Calu3 (cell line): ENCODE measurements around the gene NKTR. TPM values are rescaled to one million over a fixed set of nuclear protein-coding genes. Genes with fewer than 3 reads are reported as not detected.

Source experiments
- BruUV-seq: library from RNA; stranded (reverse); fragments of 400-500 nt; replicated peaks from 2 replicates; lab custom pipeline; 2021; lab: Mats Ljungman, UMichigan
- CTCF ChIA-PET: fragments of 300-600 bp; sonication (Branson Sonifier 250); formaldehyde crosslinking; loops from one replicate; lab custom pipeline; 2022; ENCODE audit warnings: antibody characterized with exemption; lab: Charles Lee
- DNase-seq: peaks from one replicate; pipeline ENCODE4 v3.0.0; 2022
- H3K27ac Mint-ChIP-seq: one replicate; pipeline ENCODE4 v1.8.0; 2022; ENCODE audit warnings: mixed read lengths; ENCODE audit not compliant: unreplicated experiment
- H3K27me3 Mint-ChIP-seq: one replicate; pipeline ENCODE4 v1.8.0; 2022; ENCODE audit warnings: mixed read lengths; ENCODE audit not compliant: unreplicated experiment
- H3K36me3 Mint-ChIP-seq: one replicate; pipeline ENCODE4 v1.8.0; 2022; ENCODE audit warnings: mild to moderate bottlenecking, moderate library complexity, mixed read lengths; ENCODE audit not compliant: insufficient read depth, unreplicated experiment
- H3K4me1 Mint-ChIP-seq: one replicate; pipeline ENCODE4 v1.8.0; 2022; ENCODE audit warnings: mild to moderate bottlenecking, low read depth, mixed read lengths; ENCODE audit not compliant: unreplicated experiment
- H3K4me3 Mint-ChIP-seq: one replicate; pipeline ENCODE4 v1.8.0; 2022; ENCODE audit warnings: mild to moderate bottlenecking, low read depth, moderate library complexity, mixed read lengths; ENCODE audit not compliant: unreplicated experiment
- H3K9me3 Mint-ChIP-seq: one replicate; pipeline ENCODE4 v1.8.0; 2022; ENCODE audit warnings: low read depth, mixed read lengths; ENCODE audit not compliant: unreplicated experiment
- CTCF ChIP-seq: fragments of 200-600 bp; IDR thresholded peaks from one replicate; pipeline ENCODE4 v1.8.0; 2022; ENCODE audit warnings: antibody characterized with exemption; ENCODE audit not compliant: unreplicated experiment
- intact Hi-C: fragments of 100-400 bp; cut with micrococcal nuclease; formaldehyde crosslinking; loops from one replicate; pipeline ENCODE4 v1.10.0; 2022; ENCODE audit not compliant: unreplicated experiment
- total RNA-seq: library from RNA; stranded (reverse); gene quantifications from 2 replicates; pipeline ENCODE4 v1.2.3, GENCODE V29; 2022

The NKTR gene
- total RNA-seq, 1 experiment from 2014 or later = 70.0 TPM

GRCh38 chr3:42690191-42690590, 89.7 kb downstream of the NKTR start:
- CTCF ChIA-PET = no interaction called here
- Mint-ChIP-seq H3K9me3 (no peaks in the 10 kb centered on the region), H3K27ac (no peak overlapping the region), H3K4me3 (no peak overlapping the region), H3K36me3 (no peaks in the 10 kb centered on the region), H3K27me3 (peaks cover 25% of the 10 kb centered on the region), H3K4me1 (no peaks in the 10 kb centered on the region)
- TF ChIP-seq CTCF = no peak
- BruUV-seq = no TSS peak
- intact Hi-C loops = no loop called here
- DNase-seq = no peak

GRCh38 chr3:42690766-42691680, 90.5 kb downstream of the NKTR start:
- no peak for DNase-seq
- no TSS peak for BruUV-seq
- no peaks in the 10 kb centered on the region for H3K4me1 Mint-ChIP-seq
- peaks cover 25% of the 10 kb centered on the region for H3K27me3 Mint-ChIP-seq
- no peak overlapping the region for H3K27ac Mint-ChIP-seq
- TF ChIP-seq CTCF = no peak
- H3K4me3 Mint-ChIP-seq = no peak overlapping the region
- CTCF ChIA-PET = no interaction called here
- no peaks in the 10 kb centered on the region for H3K9me3 Mint-ChIP-seq
- intact Hi-C loops = no loop called here
- no peaks in the 10 kb centered on the region for H3K36me3 Mint-ChIP-seq

GRCh38 chr3:42691816-42692666, 91.6 kb downstream of the NKTR start:
- no peaks in the 10 kb centered on the region for H3K9me3 Mint-ChIP-seq
- no peaks in the 10 kb centered on the region for H3K4me1 Mint-ChIP-seq
- TF ChIP-seq CTCF = no peak
- peaks cover 25% of the 10 kb centered on the region for H3K27me3 Mint-ChIP-seq
- BruUV-seq = no TSS peak
- no peaks in the 10 kb centered on the region for H3K36me3 Mint-ChIP-seq
- CTCF ChIA-PET = no interaction called here
- no peak for DNase-seq
- no peak overlapping the region for H3K4me3 Mint-ChIP-seq
- no peak overlapping the region for H3K27ac Mint-ChIP-seq
- intact Hi-C loops = no loop called here

- Mint-ChIP-seq H3K4me3 (no peak overlapping the region), H3K4me1 (no peaks in the 10 kb centered on the region), H3K27ac (no peak overlapping the region), H3K27me3 (peaks cover 25% of the 10 kb centered on the region), H3K36me3 (no peaks in the 10 kb centered on the region), H3K9me3 (no peaks in the 10 kb centered on the region)
- no TSS peak for BruUV-seq
- DNase-seq = no peak
- no peak for TF ChIP-seq CTCF
- intact Hi-C loops = no loop called here
- CTCF ChIA-PET = interaction anchor here (0.5 kb wide), 1 partner anchor 9 kb away, joined by 3 read pairs; no protein-coding TSS in a partner anchor
Observed at GRCh38 chr3:42692667-42693529, 92.4 kb downstream of the NKTR start.
